Aorta (tissue), 5 donors: ENCODE measurements around the gene TMEM179. TPM values are rescaled to one million over a fixed set of nuclear protein-coding genes. Genes with fewer than 3 reads are reported as not detected.

Experiments
- ATAC-seq: fragments of 200-7000 bp; cut with Tn5 transposase; one replicate; pipeline ENCODE4 v1.9.1; 2022; ENCODE audit warnings: moderate library complexity; ENCODE audit not compliant: low FRiP score
- DNase-seq, 2 donors: peaks; one replicate each; pipeline ENCODE4 v3.0.0-alpha.2; 2020
- H3K27ac ChIP-seq, 2 donors: one replicate each; pipeline ENCODE4 v1.5.1; 2013; ENCODE audit warnings: low read length in 2 of 2, mild to moderate bottlenecking in 2 of 2, moderate library complexity in 2 of 2, control low read depth in 1 of 2, inconsistent platforms in 1 of 2, low read depth in 1 of 2
- H3K27me3 ChIP-seq, 2 donors: one replicate each; pipeline ENCODE4 v1.6.1; 2013; ENCODE audit warnings: control low read depth in 1 of 2, low read length in 1 of 2, mild to moderate bottlenecking in 1 of 2, moderate library complexity in 1 of 2; ENCODE audit not compliant: insufficient read depth in 2 of 2, control insufficient read depth in 1 of 2
- H3K36me3 ChIP-seq, 2 donors: one replicate each; pipeline ENCODE4 v1.6.1; 2013; ENCODE audit warnings: control low read depth in 1 of 2, low read length in 1 of 2, mild to moderate bottlenecking in 1 of 2; ENCODE audit not compliant: insufficient read depth in 2 of 2, control insufficient read depth in 1 of 2
- H3K4me1 ChIP-seq, 2 donors: one replicate each; pipeline ENCODE4 v1.6.1; 2013; ENCODE audit warnings: low read length in 2 of 2, control low read depth in 1 of 2, mild to moderate bottlenecking in 1 of 2, moderate library complexity in 1 of 2; ENCODE audit not compliant: insufficient read depth in 2 of 2, control insufficient read depth in 1 of 2
- H3K4me3 ChIP-seq, 2 donors: one replicate each; pipeline ENCODE4 v1.5.1; 2013; ENCODE audit warnings: low read length in 2 of 2, control low read depth in 1 of 2, mild to moderate bottlenecking in 1 of 2
- H3K9me3 ChIP-seq: one replicate; pipeline ENCODE4 v1.6.1; 2013; ENCODE audit warnings: mild to moderate bottlenecking, low read length; ENCODE audit not compliant: control insufficient read depth
- WGBS, 2 donors: extraction: QIAGEN DNeasy Blood & Tissue Kit; methylation state at CpG; one replicate each; pipeline ENCODE4 v1.1.7; 2013; 5-methylcytosine and 5-hydroxymethylcytosine counted together
- intact Hi-C, 2 donors: fragments of 100-400 bp; cut with DNase I; formaldehyde crosslinking; loops; one replicate each; pipeline versions ENCODE4 v1.14.2 to v1.15.0; 2022
- polyA plus RNA-seq, 2 donors: library from polyadenylated mRNA; stranded (reverse); fragments of 200-250 nt; gene quantifications; one replicate each; pipeline ENCODE4 v1.2.3, GENCODE V29; 2013
- total RNA-seq, 2 donors: library from RNA; stranded (reverse); fragmentation: NEBNext Ultra II Directional; extraction: Animal tissue kit (Norgen Biotek cat#: 25700); gene quantifications; one replicate each; pipeline ENCODE4 v1.2.1, GENCODE V29; 2021
- donor health status: healthy with polysubstance abuse.
- donor health status: Bipolar disorder and iron deficiency.
- donor health status: DM: no; HTN: no; CAD: no.
- donor health status: DM: no; HTN: no; CAD: no.
- donor health status: DM: yes; HTN: yes; CAD: no.

The TMEM179 gene
- total and polyA plus RNA-seq, 4 donors = not detected

DNA sequence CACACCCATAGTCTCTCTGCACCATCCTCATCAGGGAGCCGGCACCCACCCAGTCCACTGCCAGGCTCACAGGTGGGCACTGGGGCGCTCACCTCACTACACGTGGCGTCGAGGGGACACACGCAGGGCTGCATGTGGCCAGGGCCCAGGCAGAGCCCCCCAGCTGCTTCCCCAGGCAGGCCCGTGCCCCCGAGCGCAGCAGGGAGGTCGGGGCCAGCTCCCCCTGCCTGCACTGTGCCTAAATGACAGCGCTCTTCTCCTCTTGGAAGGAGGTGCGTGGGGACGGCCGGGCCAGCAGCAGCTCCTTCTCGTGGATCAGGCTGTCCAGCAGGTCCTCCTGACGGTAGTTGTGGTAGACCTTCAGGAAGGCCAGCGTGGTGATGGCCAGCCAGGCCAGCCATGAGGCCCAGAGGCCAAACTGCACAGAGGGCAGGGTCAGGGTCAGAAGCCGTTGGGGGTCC, 11.3 kb downstream of the TMEM179 start:
- Histone ChIP-seq H3K27ac (no peak overlapping the region), H3K9me3 (no peaks in the 10 kb centered on the region), H3K4me1 (no peaks in the 10 kb centered on the region), H3K27me3 (no peaks in the 10 kb centered on the region), H3K4me3 (no peak overlapping the region), H3K36me3 (no peaks in the 10 kb centered on the region)
- no peak for ATAC-seq
- WGBS, 2 donors = 74 to 78% methylated on average over 17 to 18 of the region's 18 CpGs
- DNase-seq = peak; percentile 35 to 53
- intact Hi-C loops = no loop called here

- Histone ChIP-seq H3K4me3 (no peak overlapping the region), H3K27me3 (no peaks in the 10 kb centered on the region), H3K36me3 (no peaks in the 10 kb centered on the region), H3K4me1 (no peaks in the 10 kb centered on the region), H3K27ac (no peak overlapping the region), H3K9me3 (no peaks in the 10 kb centered on the region)
- ATAC-seq (no peak), DNase-seq (peak in 1 of 2 donors; percentile 66)
- 65 to 68% methylated on average over 8 of the region's 8 CpGs for WGBS, 2 donors
- intact Hi-C loops = no loop called here
Measured at GRCh38 chr14:104592785-104593184, 11.8 kb downstream of the TMEM179 start.

DNA sequence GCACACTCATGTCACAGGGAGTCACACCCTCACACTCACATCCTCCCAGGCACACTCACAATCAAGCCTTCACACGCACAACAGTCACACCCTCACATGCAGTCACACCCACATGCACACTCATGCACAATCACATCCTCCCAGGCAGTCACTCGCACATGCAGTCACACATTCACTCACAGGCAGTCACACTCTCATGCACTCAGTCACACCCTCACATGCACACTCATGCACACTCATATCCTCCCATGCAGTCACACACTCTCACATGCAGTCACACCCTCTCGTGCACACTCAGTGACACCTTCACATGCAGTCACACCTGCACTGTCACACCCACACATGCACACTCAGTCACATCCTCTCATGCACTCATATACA, 12.3 kb downstream of the TMEM179 start:
- WGBS, 2 donors = 85 to 88% methylated on average over 3 of the region's 3 CpGs
- ATAC-seq = no peak

GRCh38 chr14:104591506-104592291, 12.9 kb downstream of the TMEM179 start:
- Histone ChIP-seq H3K4me1 (no peaks in the 10 kb centered on the region), H3K9me3 (no peaks in the 10 kb centered on the region), H3K27ac (no peak overlapping the region), H3K27me3 (no peaks in the 10 kb centered on the region), H3K36me3 (no peaks in the 10 kb centered on the region), H3K4me3 (no peak overlapping the region)
- ATAC-seq (no peak), DNase-seq (peak; percentile 44 to 73)
- WGBS, 2 donors = 82 to 85% methylated on average over 26 of the region's 26 CpGs
- intact Hi-C loops = no loop called here

More for the DNA sequence above, 12.3 kb downstream of the TMEM179 start:
- Histone ChIP-seq H3K9me3 (no peaks in the 10 kb centered on the region), H3K27ac (no peak overlapping the region), H3K4me3 (no peak overlapping the region), H3K27me3 (no peaks in the 10 kb centered on the region), H3K36me3 (no peaks in the 10 kb centered on the region), H3K4me1 (no peaks in the 10 kb centered on the region)
- peak; percentile 11 to 44 for DNase-seq
- intact Hi-C loops = no loop called here

DNA sequence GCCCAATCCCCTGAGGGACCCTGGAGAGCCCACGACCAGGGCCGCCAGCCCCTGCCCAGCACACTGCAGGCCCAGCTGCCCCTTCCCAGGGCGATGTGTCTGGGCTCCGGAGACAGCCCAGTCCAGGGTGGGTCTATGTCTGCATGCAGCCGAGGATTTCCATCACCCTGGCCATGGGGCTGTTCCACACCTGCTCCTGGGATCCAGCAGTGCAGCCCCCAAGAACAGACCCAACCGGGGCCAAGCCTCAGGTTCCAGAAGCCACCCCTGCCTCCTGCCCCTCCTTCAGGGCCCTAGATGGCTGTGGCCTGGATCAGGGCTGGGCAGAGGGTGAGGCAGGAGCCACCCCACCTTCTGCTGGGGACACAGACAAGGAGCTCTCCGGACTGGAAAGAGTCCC, 13.5 kb downstream of the TMEM179 start:
- ATAC-seq (no peak), DNase-seq (no peak)
- Histone ChIP-seq H3K4me1 (no peaks in the 10 kb centered on the region), H3K27me3 (no peaks in the 10 kb centered on the region), H3K27ac (no peak overlapping the region), H3K9me3 (no peaks in the 10 kb centered on the region), H3K36me3 (no peaks in the 10 kb centered on the region), H3K4me3 (no peak overlapping the region)
- intact Hi-C loops = no loop called here
- WGBS, 2 donors = 82 to 83% methylated on average over 7 of the region's 7 CpGs

DNA sequence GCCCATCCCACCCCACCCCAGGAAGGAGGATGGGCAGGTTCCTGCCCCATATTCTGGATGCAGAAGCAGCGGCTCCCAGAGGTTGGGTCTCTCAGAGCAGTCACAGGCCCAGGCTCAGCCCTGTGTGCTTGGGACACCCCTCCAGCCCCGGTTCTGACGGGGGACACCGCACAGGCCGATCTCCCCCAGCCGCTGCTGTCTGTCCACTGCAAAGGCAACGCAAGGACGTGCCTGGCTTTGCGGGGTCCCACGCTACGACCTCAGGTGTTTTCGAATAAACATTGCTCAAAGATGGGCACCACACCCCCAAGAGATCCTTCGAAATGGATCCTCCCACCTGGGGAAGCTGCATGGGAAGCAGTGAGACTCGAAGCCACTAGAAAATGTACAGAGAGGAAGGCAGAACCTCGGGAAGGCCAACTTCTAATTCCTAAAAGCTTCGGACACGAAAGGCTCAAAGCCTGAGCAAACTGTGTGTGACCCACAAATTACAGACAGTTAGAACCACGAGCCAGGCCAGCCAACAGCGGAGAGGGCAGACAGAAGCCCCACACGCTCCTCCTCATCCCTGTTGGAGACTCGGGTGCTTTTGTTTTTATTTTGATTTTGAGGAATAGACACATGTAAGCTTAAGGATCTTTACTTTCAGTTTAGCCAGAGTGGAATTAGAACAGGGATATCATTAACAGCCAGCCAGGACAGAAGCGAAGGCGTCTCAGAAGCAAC, 14.2 kb downstream of the TMEM179 start:
- Histone ChIP-seq H3K4me3 (no peak overlapping the region), H3K27ac (no peak overlapping the region), H3K27me3 (no peaks in the 10 kb centered on the region), H3K9me3 (no peaks in the 10 kb centered on the region), H3K36me3 (no peaks in the 10 kb centered on the region), H3K4me1 (no peaks in the 10 kb centered on the region)
- intact Hi-C loops = no loop called here
- DNase-seq (no peak), ATAC-seq (no peak)
- WGBS, 2 donors = 88 to 89% methylated on average over 23 of the region's 23 CpGs

- no peaks in the 10 kb centered on the region for H3K36me3 ChIP-seq
- DNase-seq (no peak), ATAC-seq (no peak)
- no peaks in the 10 kb centered on the region for H3K27me3 ChIP-seq
- H3K4me3 ChIP-seq = no peak overlapping the region
- WGBS, 2 donors = 92 to 94% methylated on average over 26 of the region's 26 CpGs
- H3K9me3 ChIP-seq = no peaks in the 10 kb centered on the region
- intact Hi-C loops = no loop called here
- no peak overlapping the region for H3K27ac ChIP-seq
- no peaks in the 10 kb centered on the region for H3K4me1 ChIP-seq
Measured at GRCh38 chr14:104589338-104590195, 15.0 kb downstream of the TMEM179 start.

DNA sequence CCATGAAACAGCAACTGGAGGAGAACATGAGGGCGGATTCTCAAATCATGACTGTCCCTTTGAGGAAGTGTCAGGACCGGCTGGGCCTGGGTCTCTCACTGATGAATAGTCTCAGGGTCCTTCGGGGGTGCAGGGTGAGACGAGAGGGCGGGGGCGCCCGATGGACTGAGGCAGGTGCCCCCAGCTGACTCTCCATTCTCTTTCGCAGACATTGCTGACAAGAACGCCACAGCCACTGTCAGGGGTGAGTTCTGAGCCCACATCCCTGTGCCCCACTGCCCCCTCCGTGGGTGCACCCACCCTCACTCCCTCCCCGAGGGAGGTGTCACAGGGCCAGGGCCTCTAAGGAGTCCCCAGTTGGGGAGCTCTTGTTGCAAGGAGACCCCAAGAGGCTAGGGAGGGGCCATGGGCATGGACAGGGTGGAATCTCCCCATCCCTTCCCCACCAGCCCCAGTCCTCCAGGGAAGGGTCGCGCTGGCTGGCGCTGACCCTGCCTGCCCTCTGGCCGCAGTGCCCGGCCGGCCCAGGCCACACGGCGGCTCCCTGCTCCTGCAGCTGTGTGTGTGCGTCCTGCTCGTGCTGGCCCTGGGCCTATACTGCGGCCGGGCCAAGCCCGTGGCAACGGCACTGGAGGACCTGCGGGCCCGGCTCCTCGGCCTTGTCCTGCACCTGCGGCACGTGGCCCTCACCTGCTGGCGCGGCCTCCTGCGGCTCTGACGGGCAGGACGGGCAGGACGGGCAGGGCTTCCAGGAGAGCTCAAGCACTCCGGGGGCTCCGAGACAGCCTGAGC, 16.3 kb downstream of the TMEM179 start:
- Histone ChIP-seq H3K9me3 (no peaks in the 10 kb centered on the region), H3K27me3 (no peaks in the 10 kb centered on the region), H3K4me3 (no peak overlapping the region), H3K27ac (no peak overlapping the region), H3K36me3 (no peaks in the 10 kb centered on the region), H3K4me1 (no peaks in the 10 kb centered on the region)
- DNase-seq (no peak), ATAC-seq (no peak)
- intact Hi-C loops = no loop called here
- 93 to 94% methylated on average over 32 to 38 of the region's 38 CpGs for WGBS, 2 donors
